ENCODE results near the gene NPM1.
"Not testable (repeated sequence)": the region's sequence is repeated elsewhere in the genome, so short reads cannot be mapped to it uniquely, and the experiment has no call there.

NPM1 gene

GRCh38 chr5:171351536-171352073, 36.0 kb upstream of the NPM1 start:
- no peak for DNase-seq

GRCh38 chr5:171355302-171355724, 32.3 kb upstream of the NPM1 start:
- DNase-seq = no peak
- no peaks in the 10 kb centered on the region for H3K36me3 ChIP-seq
- no peak overlapping the region for H3K4me3 ChIP-seq (ENCODE audit: low read depth, low read length)
- TF ChIP-seq, protein P1, sequence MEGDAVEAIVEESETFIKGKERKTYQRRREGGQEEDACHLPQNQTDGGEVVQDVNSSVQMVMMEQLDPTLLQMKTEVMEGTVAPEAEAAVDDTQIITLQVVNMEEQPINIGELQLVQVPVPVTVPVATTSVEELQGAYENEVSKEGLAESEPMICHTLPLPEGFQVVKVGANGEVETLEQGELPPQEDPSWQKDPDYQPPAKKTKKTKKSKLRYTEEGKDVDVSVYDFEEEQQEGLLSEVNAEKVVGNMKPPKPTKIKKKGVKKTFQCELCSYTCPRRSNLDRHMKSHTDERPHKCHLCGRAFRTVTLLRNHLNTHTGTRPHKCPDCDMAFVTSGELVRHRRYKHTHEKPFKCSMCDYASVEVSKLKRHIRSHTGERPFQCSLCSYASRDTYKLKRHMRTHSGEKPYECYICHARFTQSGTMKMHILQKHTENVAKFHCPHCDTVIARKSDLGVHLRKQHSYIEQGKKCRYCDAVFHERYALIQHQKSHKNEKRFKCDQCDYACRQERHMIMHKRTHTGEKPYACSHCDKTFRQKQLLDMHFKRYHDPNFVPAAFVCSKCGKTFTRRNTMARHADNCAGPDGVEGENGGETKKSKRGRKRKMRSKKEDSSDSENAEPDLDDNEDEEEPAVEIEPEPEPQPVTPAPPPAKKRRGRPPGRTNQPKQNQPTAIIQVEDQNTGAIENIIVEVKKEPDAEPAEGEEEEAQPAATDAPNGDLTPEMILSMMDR (IDR thresholded peaks at IDR 0.05; ENCODE audit: low read depth, low read length) = no peak
- H3K27ac ChIP-seq = no peak overlapping the region
- H3K9me3 ChIP-seq (ENCODE audit: severe bottlenecking) = no peaks in the 10 kb centered on the region
- no peaks in the 10 kb centered on the region for H3K27me3 ChIP-seq (ENCODE audit: insufficient read depth, low read depth, severe bottlenecking)

More at GRCh38 chr5:171351536-171352073, 36.0 kb upstream of the NPM1 start:
- Histone ChIP-seq H3K27ac (no peak overlapping the region), H3K36me3 (no peaks in the 10 kb centered on the region), H3K4me3 (ENCODE audit: low read depth, low read length) (no peak overlapping the region), H3K27me3 (ENCODE audit: insufficient read depth, low read depth, severe bottlenecking) (no peaks in the 10 kb centered on the region), H3K9me3 (ENCODE audit: severe bottlenecking) (no peaks in the 10 kb centered on the region)
- TF ChIP-seq, protein P1 (IDR thresholded peaks at IDR 0.05; ENCODE audit: low read depth, low read length) = no peak

DNA sequence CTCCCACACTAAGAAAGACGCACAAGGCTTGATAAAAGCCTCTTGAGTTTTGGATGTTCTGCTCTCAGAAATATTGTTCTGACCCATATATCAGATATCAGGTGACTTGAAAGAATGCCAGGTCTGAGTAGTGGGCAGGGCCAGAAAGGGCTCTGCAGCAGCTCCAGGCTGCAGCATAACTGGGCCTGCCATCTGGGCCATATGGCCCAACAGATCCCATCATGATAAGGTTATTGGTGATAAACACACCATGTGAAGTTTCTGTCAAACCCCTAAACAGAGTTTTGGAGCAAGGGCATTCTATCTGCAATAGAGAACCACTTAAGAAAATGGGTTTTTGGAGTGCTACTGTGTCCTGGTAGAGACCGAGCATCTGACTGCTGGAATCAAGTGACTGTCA, 29.8 kb upstream of the NPM1 start:
- Histone ChIP-seq H3K4me3 (ENCODE audit: low read depth, low read length) (no peak overlapping the region), H3K27ac (no peak overlapping the region), H3K9me3 (ENCODE audit: severe bottlenecking) (no peaks in the 10 kb centered on the region), H3K36me3 (no peaks in the 10 kb centered on the region), H3K27me3 (ENCODE audit: insufficient read depth, low read depth, severe bottlenecking) (no peaks in the 10 kb centered on the region)
- DNase-seq = no peak
- TF ChIP-seq, protein P1 (IDR thresholded peaks at IDR 0.05; ENCODE audit: low read depth, low read length) = no peak

- not testable (repeated sequence) for H3K27me3 ChIP-seq (ENCODE audit: insufficient read depth, low read depth, severe bottlenecking); H3K36me3 ChIP-seq; H3K4me3 ChIP-seq (ENCODE audit: low read depth, low read length); H3K27ac ChIP-seq; DNase-seq; H3K9me3 ChIP-seq (ENCODE audit: severe bottlenecking)
These were observed 26.5 kb upstream of the NPM1 start for GRCh38 chr5:171361151-171361550.

DNA sequence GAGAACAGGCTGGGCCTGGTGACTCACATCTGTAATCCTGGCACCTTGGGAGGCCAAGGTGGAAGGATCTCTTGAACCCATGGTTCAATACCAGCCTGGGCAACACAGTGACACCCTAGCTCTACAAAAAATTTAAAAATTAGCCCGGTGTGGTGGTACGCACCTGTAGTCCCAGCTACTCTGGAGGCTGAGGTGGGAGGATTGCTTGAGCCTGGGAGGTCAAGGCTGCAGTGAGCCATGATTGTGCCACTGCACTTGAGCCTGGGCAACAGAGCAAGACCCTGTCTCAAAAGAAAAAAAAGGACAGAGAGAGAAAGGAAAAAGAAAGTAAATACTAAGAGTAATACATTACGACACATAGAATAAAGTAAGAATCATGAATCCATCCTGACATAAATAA, 24.4 kb upstream of the NPM1 start:
- H3K9me3 ChIP-seq (ENCODE audit: severe bottlenecking); DNase-seq: not testable (repeated sequence)

DNA sequence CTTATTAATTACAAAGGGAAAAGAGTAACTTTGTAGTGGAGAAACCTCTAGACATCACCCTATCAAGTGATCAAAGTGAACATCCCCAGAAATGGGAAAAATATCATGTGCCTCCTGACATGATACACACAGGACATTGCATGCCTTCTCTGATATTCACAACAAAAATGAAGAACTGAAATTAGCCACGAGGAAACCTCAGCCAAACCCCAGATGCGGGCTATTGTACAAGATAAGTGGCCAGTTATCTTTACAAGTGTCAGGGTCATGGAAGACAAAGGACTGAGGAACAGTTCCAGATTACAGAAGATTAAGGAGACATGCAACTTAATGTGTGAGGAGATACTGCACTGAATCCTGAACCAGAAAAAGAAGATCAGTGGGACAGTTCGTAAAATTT, 23.8 kb upstream of the NPM1 start:
- TF ChIP-seq, protein P1 (IDR thresholded peaks at IDR 0.05; ENCODE audit: low read depth, low read length) = no peak
- DNase-seq = no peak

More for the DNA sequence above, 24.4 kb upstream of the NPM1 start:
- H3K27me3 ChIP-seq (ENCODE audit: insufficient read depth, low read depth, severe bottlenecking); H3K36me3 ChIP-seq; H3K4me3 ChIP-seq (ENCODE audit: low read depth, low read length); H3K27ac ChIP-seq: not testable (repeated sequence)

GRCh38 chr5:171365351-171365750, 22.3 kb upstream of the NPM1 start:
- TF ChIP-seq, protein P1 (IDR thresholded peaks at IDR 0.05; ENCODE audit: low read depth, low read length) = peak; percentile 43; the same call in 1 of the 2 replicates
- H3K4me3 ChIP-seq (ENCODE audit: low read depth, low read length) = no peak overlapping the region
- no peaks in the 10 kb centered on the region for H3K27me3 ChIP-seq (ENCODE audit: insufficient read depth, low read depth, severe bottlenecking)
- no peaks in the 10 kb centered on the region for H3K36me3 ChIP-seq
- no peak overlapping the region for H3K27ac ChIP-seq
- DNase-seq = peak; percentile 16
- no peaks in the 10 kb centered on the region for H3K9me3 ChIP-seq (ENCODE audit: severe bottlenecking)

More for the DNA sequence above, 23.8 kb upstream of the NPM1 start:
- H3K27me3 ChIP-seq (ENCODE audit: insufficient read depth, low read depth, severe bottlenecking) = no peaks in the 10 kb centered on the region
- no peaks in the 10 kb centered on the region for H3K9me3 ChIP-seq (ENCODE audit: severe bottlenecking)
- H3K27ac ChIP-seq = no peak overlapping the region
- no peak overlapping the region for H3K4me3 ChIP-seq (ENCODE audit: low read depth, low read length)
- no peaks in the 10 kb centered on the region for H3K36me3 ChIP-seq

Measured in WERI-Rb-1 (cell line).